ENCODE data around the gene CLEC2L.
A peak's percentile ranks its signal among the peaks of the same experiment; 100 is the strongest.

The CLEC2L gene

GRCh38 chr7:139572704-139573385 is 49.4 kb downstream of the CLEC2L start:
- Histone ChIP-seq H3K9ac (no peak overlapping the region), H3K4me3 (no peak overlapping the region), H3K27ac (no peak overlapping the region), H3K36me3 (peaks cover 87% of the 10 kb centered on the region), H4K20me1 (no peaks in the 10 kb centered on the region), H3K27me3 (no peaks in the 10 kb centered on the region), H3K4me2 (no peak overlapping the region), H3K9me3 (no peaks in the 10 kb centered on the region), H3K4me1 (0 out of 2 replicates have a peak, but pooled peaks cover 7% of the 10 kb centered on the region)
- TF ChIP-seq Cebpa-rat (IDR thresholded peaks at IDR 0.05) = no peak

DNA sequence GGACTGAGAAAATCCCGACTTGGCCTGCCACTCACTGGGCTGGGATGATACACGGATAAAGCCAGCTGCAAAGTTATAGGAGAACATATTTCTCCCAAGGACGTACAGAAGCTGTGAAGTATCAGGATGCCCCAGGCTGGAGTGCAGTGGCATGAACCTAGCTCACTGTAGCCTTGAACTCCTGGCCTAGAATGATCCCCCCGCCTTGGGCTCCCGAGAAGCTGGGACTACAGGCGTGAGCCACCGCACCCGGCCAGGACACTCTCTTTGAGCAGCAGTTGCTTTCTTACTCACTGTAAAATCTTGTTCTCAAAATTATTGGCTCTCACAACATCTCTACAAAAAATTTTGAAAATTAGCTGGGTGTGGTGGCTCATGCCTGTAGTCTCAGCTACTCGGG is 50.4 kb downstream of the CLEC2L start:
- H4K20me1 ChIP-seq = no peaks in the 10 kb centered on the region
- no peak overlapping the region for H3K4me3 ChIP-seq
- no peaks in the 10 kb centered on the region for H3K27me3 ChIP-seq
- no peak overlapping the region for H3K9ac ChIP-seq
- no peak overlapping the region for H3K4me2 ChIP-seq
- H3K4me1 ChIP-seq = 0 out of 2 replicates have a peak, but pooled peaks cover 7% of the 10 kb centered on the region
- H3K9me3 ChIP-seq = no peaks in the 10 kb centered on the region
- TF ChIP-seq Cebpa-rat (IDR thresholded peaks at IDR 0.05) = no peak
- no peak overlapping the region for H3K27ac ChIP-seq
- H3K36me3 ChIP-seq = peaks cover 87% of the 10 kb centered on the region

DNA sequence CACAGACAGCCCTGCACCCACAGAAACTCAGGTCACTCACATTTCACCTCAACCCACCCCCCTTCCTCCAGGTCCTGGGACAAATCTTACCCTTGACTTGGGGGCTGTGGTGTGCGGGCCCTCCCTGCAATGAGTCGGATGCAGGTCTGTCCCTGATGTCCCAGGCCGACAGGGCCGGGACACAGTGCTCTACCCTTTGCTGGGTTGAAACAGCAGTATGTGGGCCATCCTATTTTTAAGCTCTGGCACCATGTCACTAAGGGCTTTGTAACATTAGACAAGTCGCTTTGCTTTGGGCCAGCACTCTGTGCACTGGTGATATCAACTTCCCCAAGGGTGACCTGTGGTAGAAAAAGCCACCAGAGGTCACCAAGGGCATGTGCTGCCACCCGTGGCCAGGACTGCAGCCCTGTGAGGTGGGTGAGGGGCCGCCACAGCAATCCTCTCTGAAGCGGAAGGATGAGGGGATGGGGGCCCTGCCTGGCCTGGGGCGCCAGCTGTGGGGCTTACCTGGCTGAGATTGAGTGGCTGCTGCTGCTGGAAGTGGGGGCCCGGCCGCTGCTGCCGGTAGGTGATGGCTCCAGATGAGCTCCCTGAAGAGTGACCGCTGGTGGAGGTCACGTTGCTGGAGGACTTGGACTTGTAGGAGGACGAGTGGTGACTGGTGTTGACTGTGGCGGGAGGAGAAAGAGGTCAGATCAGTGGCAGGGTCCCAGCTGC is 51.3 kb downstream of the CLEC2L start:
- Histone ChIP-seq H3K9me3 (no peaks in the 10 kb centered on the region), H3K36me3 (peaks cover 89% of the 10 kb centered on the region), H3K4me2 (no peak overlapping the region), H4K20me1 (no peaks in the 10 kb centered on the region), H3K9ac (no peak overlapping the region), H3K4me3 (no peak overlapping the region), H3K27me3 (no peaks in the 10 kb centered on the region), H3K27ac (no peak overlapping the region), H3K4me1 (0 out of 2 replicates have a peak, but pooled peaks cover 7% of the 10 kb centered on the region)
- no peak for TF ChIP-seq Cebpa-rat (IDR thresholded peaks at IDR 0.05)

GRCh38 chr7:139575338-139575680 is 51.8 kb downstream of the CLEC2L start:
- 0 out of 2 replicates have a peak, but pooled peaks cover 7% of the 10 kb centered on the region for H3K4me1 ChIP-seq
- no peaks in the 10 kb centered on the region for H3K27me3 ChIP-seq
- H3K9ac ChIP-seq = no peak overlapping the region
- H3K27ac ChIP-seq = no peak overlapping the region
- H4K20me1 ChIP-seq = no peaks in the 10 kb centered on the region
- no peak for TF ChIP-seq Cebpa-rat (IDR thresholded peaks at IDR 0.05)
- no peak overlapping the region for H3K4me3 ChIP-seq
- H3K4me2 ChIP-seq = no peak overlapping the region
- peaks cover 89% of the 10 kb centered on the region for H3K36me3 ChIP-seq
- no peaks in the 10 kb centered on the region for H3K9me3 ChIP-seq

- Histone ChIP-seq H3K36me3 (peaks cover 93% of the 10 kb centered on the region), H4K20me1 (no peaks in the 10 kb centered on the region), H3K4me3 (no peak overlapping the region), H3K27me3 (no peaks in the 10 kb centered on the region), H3K4me2 (no peak overlapping the region), H3K9me3 (no peaks in the 10 kb centered on the region), H3K4me1 (0 out of 2 replicates have a peak, but pooled peaks cover 4% of the 10 kb centered on the region), H3K9ac (no peak overlapping the region), H3K27ac (no peak overlapping the region)
- TF ChIP-seq Cebpa-rat (IDR thresholded peaks at IDR 0.05) = no peak
These were observed 52.9 kb downstream of the CLEC2L start for GRCh38 chr7:139576179-139576973.

DNA sequence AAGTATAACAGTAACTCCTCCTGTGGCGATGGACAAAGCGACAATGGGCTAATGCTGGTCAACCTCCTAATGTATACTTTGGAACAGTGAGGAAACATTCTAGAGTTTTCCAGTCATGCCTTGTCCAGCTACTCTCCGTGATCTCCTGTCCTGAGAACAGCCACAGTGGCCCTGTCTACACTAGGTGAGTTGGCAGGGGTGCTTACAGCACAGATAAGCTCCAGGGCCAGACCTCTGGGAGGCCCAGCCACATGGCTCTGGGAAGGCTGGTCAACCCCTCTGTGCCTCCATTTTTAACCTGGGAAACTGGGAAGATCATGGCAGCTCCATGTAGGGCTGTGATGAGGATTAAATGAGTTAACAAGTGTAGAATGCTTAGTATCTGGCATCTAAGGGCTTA is 57.0 kb downstream of the CLEC2L start:
- Histone ChIP-seq H3K4me1 (peaks cover 34% of the 10 kb centered on the region), H3K9me3 (no peaks in the 10 kb centered on the region), H3K9ac (no peak overlapping the region), H3K36me3 (peaks cover 93% of the 10 kb centered on the region), H4K20me1 (0 out of 2 replicates have a peak, but pooled peaks cover 6% of the 10 kb centered on the region), H3K4me2 (no peak overlapping the region), H3K4me3 (no peak overlapping the region), H3K27ac (no peak overlapping the region), H3K27me3 (no peaks in the 10 kb centered on the region)
- no peak for TF ChIP-seq Cebpa-rat (IDR thresholded peaks at IDR 0.05)

GRCh38 chr7:139582130-139582650 is 58.7 kb downstream of the CLEC2L start:
- H3K27ac ChIP-seq = peak overlapping the region; percentile 69
- H3K4me1 ChIP-seq = peaks cover 34% of the 10 kb centered on the region
- H3K4me3 ChIP-seq = no peak overlapping the region
- H3K27me3 ChIP-seq = no peaks in the 10 kb centered on the region
- no peaks in the 10 kb centered on the region for H3K9me3 ChIP-seq
- H3K9ac ChIP-seq = peak overlapping the region; percentile 39; the same call in 1 of the 2 replicates
- 0 out of 2 replicates have a peak, but pooled peaks cover 6% of the 10 kb centered on the region for H4K20me1 ChIP-seq
- H3K4me2 ChIP-seq = peak overlapping the region; percentile 75
- no peak for TF ChIP-seq Cebpa-rat (IDR thresholded peaks at IDR 0.05)
- peaks cover 95% of the 10 kb centered on the region for H3K36me3 ChIP-seq

- Histone ChIP-seq H3K4me2 (peak overlapping the region; percentile 75), H3K27ac (peak overlapping the region; percentile 69)
- TF ChIP-seq Cebpa-rat (IDR thresholded peaks at IDR 0.05) = no peak
These were observed 59.2 kb downstream of the CLEC2L start for GRCh38 chr7:139582671-139583155.

DNA sequence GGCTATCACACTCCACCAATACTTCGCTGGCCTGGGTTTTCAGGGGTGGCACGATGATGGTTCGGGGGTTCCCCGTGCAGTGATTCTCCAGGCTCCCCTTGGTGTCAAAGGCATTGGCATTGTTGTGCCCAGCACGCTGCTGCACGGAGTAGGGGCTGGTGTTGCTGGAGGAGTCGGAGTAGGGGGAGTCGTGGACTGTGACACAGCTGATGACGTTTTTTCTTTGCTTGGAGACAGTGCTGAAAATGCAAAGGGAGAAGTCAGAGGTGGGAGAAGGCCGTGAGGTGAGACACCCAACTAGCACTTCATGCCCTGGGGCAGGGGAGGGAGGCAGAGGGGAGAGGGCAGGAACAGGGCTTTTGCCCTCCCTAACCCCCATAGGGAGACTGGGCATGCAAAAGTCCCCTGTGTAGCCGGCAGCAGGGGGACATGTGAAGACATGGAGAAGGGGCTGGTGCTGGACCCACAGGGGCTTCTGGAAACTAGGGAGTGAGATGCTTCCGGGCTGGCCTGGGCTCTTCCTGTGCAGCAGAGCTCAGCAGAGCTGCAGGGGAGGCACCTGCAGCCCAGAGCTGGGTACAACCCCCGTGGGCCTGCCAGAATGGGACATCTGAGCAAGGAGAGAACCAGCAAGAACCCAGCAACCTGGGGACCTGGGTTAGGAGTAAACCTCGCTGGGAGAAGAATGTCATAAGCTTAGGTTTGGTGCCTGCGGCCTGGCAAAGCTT is 60.5 kb downstream of the CLEC2L start:
- Histone ChIP-seq H3K9ac (peak overlapping the region; percentile 39), H3K4me2 (peak overlapping the region; percentile 75), H3K9me3 (no peaks in the 10 kb centered on the region), H3K36me3 (peaks cover 95% of the 10 kb centered on the region), H3K27me3 (no peaks in the 10 kb centered on the region), H3K27ac (peak overlapping the region; percentile 69), H3K4me3 (no peak overlapping the region), H4K20me1 (0 out of 2 replicates have a peak, but pooled peaks cover 6% of the 10 kb centered on the region), H3K4me1 (peaks cover 44% of the 10 kb centered on the region)
- TF ChIP-seq Cebpa-rat (IDR thresholded peaks at IDR 0.05) = no peak

More at GRCh38 chr7:139582671-139583155, 59.2 kb downstream of the CLEC2L start:
- peaks cover 95% of the 10 kb centered on the region for H3K36me3 ChIP-seq
- H4K20me1 ChIP-seq = 0 out of 2 replicates have a peak, but pooled peaks cover 6% of the 10 kb centered on the region
- H3K4me1 ChIP-seq = peaks cover 34% of the 10 kb centered on the region
- H3K27me3 ChIP-seq = no peaks in the 10 kb centered on the region
- no peak overlapping the region for H3K4me3 ChIP-seq
- H3K9me3 ChIP-seq = no peaks in the 10 kb centered on the region
- peak overlapping the region; percentile 39; the same call in 1 of the 2 replicates for H3K9ac ChIP-seq

All from BLaER1 (cell line).